NCI-H82 (cell line): ENCODE measurements around the gene KRTAP21-2.
"Not testable (repeated sequence)": the region's sequence is repeated elsewhere in the genome, so short reads cannot be mapped to it uniquely, and the experiment has no call there.

Source experiments
- DNase-seq: peaks from one replicate; lab custom pipeline; 2025; lab: John Stamatoyannopoulos, UW

The KRTAP21-2 gene

GRCh38 chr21:30747159-30747558 is at the start of gene KRTAP21-2:
TSS of gene KRTAP21-2 (minus strand) at chr21:30747259. CDS start at chr21:30747202, 57 bp downstream.
- no peak for DNase-seq

- no peak for DNase-seq
These were observed 46.7 kb upstream of the KRTAP21-2 start for GRCh38 chr21:30793581-30794314.

DNA sequence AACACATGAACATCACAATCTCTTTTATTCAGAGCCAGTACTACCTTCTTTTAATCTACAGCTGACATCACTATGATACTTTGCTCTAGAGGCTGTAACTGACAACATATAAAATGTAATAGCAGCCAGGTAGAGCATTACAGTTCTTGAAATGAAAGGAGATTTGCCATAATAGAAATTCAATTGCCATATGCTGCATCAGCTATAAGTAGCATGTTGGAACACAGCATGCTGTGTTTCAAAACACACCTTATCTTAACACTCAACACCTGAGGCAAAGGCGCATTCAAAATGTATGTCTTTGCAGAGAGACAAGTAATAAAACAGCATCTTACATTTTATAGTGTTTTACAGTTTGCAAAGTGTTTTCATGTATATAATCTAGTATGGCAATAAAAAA is 32.2 kb upstream of the KRTAP21-2 start:
- DNase-seq = no peak

GRCh38 chr21:30769724-30770431 is 22.8 kb upstream of the KRTAP21-2 start:
- no peak for DNase-seq

GRCh38 chr21:30760776-30761175 is 13.7 kb upstream of the KRTAP21-2 start:
- no peak for DNase-seq

- DNase-seq = no peak
These were observed 11.2 kb upstream of the KRTAP21-2 start for GRCh38 chr21:30758306-30758705.

DNA sequence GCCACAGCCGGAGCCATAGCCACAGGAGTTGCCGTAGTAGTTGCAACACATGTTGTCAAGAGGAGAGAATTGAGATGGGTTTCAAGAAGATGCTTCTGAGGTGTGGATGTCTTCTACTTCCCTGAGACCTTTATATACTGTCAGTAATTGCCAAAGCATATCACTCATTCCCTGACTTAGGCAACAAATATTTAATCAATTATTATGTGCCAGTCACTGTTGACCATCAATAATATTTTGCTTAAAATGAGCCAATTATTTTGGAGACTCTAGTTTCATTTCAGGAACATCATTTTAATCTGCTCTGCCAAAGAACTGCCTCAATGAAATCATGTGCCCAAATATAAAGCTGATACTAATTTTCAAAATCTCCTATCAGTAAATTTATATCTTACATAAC is 8.3 kb upstream of the KRTAP21-2 start, which contains the start of gene KRTAP21-1:
Gene KRTAP21-1, minus strand, starts transcription at position 101 of the 400 bp plus-strand sequence. Its CDS starts 50 bp downstream, at position 51.
- not testable (repeated sequence) for DNase-seq

DNA sequence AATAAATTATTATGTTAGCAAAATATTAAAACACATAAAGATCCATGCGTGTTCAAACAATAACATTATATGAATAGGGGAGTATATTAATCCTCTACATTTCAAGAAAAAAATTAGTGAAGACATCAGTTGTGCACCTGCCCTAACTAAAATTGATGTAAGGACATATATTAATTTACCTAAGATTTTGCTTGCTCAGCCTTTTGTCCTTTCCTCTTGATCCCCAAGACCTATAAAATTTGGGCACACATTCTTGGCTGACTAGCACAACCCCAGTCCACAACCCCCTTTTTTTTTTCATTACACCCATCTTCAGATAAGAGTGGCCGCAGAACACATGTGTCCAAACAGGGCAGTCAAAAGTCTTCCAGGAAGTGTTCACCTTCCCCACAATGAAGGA is 6.6 kb downstream of the KRTAP21-2 start:
- no peak for DNase-seq

GRCh38 chr21:30733026-30733425 is 14.0 kb downstream of the KRTAP21-2 start:
- no peak for DNase-seq

GRCh38 chr21:30726726-30727125 is 20.3 kb downstream of the KRTAP21-2 start:
- DNase-seq = no peak

DNA sequence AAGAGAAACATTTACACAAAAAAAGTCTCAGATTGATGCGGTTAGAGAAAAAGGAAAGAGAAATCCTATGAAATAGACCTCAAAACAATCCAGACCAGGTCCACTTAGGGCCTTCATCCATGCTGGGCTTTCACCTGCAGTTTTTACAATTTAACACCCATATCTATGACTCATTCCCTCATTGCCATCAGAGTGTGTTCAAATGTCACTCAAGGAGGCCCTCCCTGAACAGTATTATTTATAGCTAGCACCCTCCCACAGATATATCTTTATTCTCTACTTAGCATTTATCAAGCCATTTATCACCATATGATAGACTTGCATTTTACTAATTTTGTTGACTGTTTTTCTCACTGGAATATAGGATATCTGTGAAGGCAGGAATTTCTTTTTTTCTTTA is 27.7 kb downstream of the KRTAP21-2 start:
- no peak for DNase-seq

- no peak for DNase-seq
These were observed 28.7 kb downstream of the KRTAP21-2 start, which contains the start of gene KRTAP21-3 for GRCh38 chr21:30718239-30718909. TSS of gene KRTAP21-3 (minus strand) at chr21:30718777. CDS start at chr21:30718759, 18 bp downstream.

GRCh38 chr21:30717105-30717504 is 30.0 kb downstream of the KRTAP21-2 start:
- DNase-seq = no peak

DNA sequence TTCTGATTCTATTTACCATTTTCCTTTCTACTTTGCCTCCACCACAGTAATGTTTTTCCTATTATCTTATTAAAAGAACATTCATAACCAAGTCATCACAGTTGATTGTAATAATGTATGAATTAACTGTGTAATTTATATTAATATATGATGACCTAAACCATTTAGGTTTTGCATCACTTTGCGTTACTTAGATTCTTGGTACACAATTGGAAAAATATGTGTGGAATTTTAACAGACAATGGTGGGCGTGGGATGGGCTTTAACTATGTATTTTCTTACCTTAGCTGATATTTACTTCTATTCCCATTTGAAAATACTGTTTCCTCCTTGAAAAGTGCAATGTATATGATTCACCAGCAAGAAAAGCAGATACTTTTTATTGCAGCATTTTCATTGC is 32.1 kb downstream of the KRTAP21-2 start:
- DNase-seq = no peak

DNA sequence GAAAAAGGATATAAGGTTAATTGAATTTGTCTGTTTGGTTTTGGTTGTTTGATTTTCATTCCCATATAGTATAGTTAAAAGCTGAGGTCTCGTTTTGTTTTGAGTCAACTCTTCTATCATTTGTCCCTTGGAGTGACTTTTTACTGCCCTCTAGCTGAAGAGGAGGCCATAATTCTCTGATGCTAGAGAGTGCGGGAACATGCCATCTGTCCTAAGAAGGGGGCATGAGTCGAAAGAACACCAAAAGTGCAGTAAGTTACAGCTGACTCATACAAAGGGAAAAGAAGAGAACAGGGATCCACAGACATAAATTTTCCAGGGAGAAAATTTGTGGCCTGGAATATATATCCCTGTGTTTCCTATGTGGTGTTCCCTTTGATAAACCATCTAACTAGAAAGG is 32.6 kb downstream of the KRTAP21-2 start:
- DNase-seq = no peak

DNA sequence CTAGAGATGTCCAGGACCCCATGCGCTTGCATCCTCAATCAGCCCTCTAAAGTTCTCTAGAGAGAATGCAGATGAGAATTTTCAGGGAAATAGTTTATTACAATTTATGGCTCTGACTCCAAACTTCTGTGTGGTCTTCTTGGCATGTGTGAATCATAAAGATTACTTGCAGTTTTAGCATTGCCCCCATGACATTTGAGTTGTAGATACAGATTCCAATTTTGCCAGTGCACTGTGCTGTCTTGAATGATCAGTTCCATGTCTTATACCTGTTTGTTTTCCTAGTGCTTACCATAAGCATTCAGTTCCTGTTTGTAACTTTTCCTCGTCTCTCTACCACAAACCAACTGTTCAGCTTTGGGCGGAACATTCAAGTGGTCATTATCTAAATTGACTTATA is 33.3 kb downstream of the KRTAP21-2 start:
- no peak for DNase-seq

DNA sequence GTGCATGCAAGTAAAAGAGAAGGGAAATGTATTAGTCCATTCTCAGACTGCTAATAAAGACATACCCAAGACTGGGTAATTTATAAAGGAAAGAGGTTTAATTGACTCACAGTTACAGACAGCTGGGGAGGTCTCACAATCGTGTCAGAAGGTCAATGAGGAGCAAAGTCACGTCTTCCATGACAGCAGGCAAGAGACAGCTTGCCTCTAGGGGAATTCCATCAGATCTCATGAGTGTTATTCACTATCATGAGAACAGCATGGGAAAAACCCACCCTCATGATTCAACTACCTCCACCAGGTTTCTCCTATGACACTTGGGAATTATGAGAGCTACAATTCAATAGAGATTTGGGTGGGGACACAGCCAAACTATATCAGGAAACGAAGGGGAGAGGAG is 36.6 kb downstream of the KRTAP21-2 start:
- no peak for DNase-seq

DNA sequence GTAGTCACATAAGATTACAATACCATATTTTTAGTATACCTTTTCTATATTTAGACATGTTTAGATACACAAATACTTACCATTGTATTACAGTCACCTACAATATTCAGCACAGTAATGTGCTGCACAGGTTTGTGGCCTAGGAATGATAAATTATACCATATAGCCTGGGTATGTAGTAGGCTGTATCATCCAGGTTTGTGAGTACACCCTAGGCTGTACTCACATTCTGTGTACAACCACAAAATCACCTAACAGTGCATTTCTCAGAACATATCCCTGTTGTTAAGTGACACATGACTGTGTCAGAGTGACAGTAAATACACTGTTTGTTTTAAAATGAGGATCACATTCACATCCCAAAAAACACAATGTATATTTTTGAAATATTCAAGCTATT is 39.6 kb downstream of the KRTAP21-2 start:
- no peak for DNase-seq
